Uterus (tissue), 2 donors: ENCODE results near the gene SH2D7.

ENCODE experiments used
- POLR2A ChIP-seq, 2 donors: fragments of 450-650 bp; IDR thresholded peaks; one replicate each; pipeline ENCODE4 v1.6.1; 2016; ENCODE audit warnings: antibody characterized with exemption in 2 of 2, mild to moderate bottlenecking in 1 of 2, moderate library complexity in 1 of 2
- TF ChIP-seq, protein P1 (sequence below), 4 experiments: fragments of 200-600 bp in 2 of 4; fragments of 450-650 bp in 2 of 4; sonication (generic) in 2 of 4; IDR thresholded peaks; one replicate each; pipeline ENCODE4 v1.5.1; 2016 to 2019; ENCODE audit warnings: antibody characterized with exemption in 4 of 4, mild to moderate bottlenecking in 2 of 4, moderate library complexity in 1 of 4

DNA sequence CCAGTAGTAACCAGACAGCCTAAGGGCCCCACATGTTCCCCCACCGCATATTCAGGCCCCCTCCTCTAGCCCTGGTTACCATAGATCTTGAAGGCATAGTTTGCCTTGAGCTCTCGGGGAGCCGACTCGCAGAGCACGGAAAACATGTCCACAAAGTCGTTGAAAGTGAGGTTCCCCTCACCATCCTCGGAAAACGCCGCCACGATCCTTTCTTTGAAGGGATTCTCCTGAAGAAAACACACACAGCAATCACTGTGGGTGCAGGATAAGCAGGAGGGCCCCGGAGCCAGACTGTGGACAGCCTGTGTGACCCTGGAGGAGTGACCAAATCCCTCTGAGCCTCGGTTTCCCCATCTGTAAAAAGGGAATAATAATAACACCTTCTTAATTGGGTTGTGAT lies 16.8 kb downstream of the SH2D7 start:
- TF ChIP-seq, protein P1, sequence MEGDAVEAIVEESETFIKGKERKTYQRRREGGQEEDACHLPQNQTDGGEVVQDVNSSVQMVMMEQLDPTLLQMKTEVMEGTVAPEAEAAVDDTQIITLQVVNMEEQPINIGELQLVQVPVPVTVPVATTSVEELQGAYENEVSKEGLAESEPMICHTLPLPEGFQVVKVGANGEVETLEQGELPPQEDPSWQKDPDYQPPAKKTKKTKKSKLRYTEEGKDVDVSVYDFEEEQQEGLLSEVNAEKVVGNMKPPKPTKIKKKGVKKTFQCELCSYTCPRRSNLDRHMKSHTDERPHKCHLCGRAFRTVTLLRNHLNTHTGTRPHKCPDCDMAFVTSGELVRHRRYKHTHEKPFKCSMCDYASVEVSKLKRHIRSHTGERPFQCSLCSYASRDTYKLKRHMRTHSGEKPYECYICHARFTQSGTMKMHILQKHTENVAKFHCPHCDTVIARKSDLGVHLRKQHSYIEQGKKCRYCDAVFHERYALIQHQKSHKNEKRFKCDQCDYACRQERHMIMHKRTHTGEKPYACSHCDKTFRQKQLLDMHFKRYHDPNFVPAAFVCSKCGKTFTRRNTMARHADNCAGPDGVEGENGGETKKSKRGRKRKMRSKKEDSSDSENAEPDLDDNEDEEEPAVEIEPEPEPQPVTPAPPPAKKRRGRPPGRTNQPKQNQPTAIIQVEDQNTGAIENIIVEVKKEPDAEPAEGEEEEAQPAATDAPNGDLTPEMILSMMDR (IDR thresholded peaks at IDR 0.05), result no peak
- no peak for TF ChIP-seq POLR2A (IDR thresholded peaks at IDR 0.05)
